Karpas-422 (cell line): Measurements from ENCODE around the gene NANOG. TPM values are rescaled to one million over a fixed set of nuclear protein-coding genes. Genes with fewer than 3 reads are reported as not detected.
"Not testable (repeated sequence)": the region's sequence is repeated elsewhere in the genome, so short reads cannot be mapped to it uniquely, and the experiment has no call there.

ENCODE experiments used
- DNase-seq: peaks from one replicate; pipeline ENCODE4 v3.0.0-alpha.2; 2015
- H2AFZ ChIP-seq: fragments of 200-600 bp; sonication (generic); 2 replicates; pipeline ENCODE4 v1.6.1; 2014; ENCODE audit warnings: antibody characterized with exemption, low read length, mixed read lengths
- H3K27ac ChIP-seq: fragments of 200-600 bp; sonication (generic); 2 replicates; pipeline ENCODE4 v1.5.1; 2014; ENCODE audit warnings: mild to moderate bottlenecking, low read length, moderate library complexity
- H3K27me3 ChIP-seq: fragments of 200-600 bp; sonication (generic); 2 replicates; pipeline ENCODE4 v1.6.1; 2014; ENCODE audit warnings: low read length, mixed read lengths
- H3K36me3 ChIP-seq: fragments of 200-600 bp; sonication (generic); 2 replicates; pipeline ENCODE4 v1.6.1; 2014; ENCODE audit warnings: low read length, mixed read lengths; ENCODE audit not compliant: insufficient read depth
- H3K4me1 ChIP-seq: fragments of 200-600 bp; sonication (generic); 2 replicates; pipeline ENCODE4 v1.6.1; 2014; ENCODE audit warnings: mild to moderate bottlenecking, low read length, mixed read lengths
- H3K4me2 ChIP-seq: fragments of 200-600 bp; sonication (generic); 2 replicates; pipeline ENCODE4 v1.6.1; 2014; ENCODE audit warnings: low read length, low read depth, mild to moderate bottlenecking; ENCODE audit not compliant: poor library complexity, severe bottlenecking
- H3K4me3 ChIP-seq: fragments of 200-600 bp; sonication (generic); 2 replicates; pipeline ENCODE4 v1.5.1; 2014; ENCODE audit warnings: mild to moderate bottlenecking, antibody characterized with exemption, low read length, mixed read lengths
- H3K79me2 ChIP-seq: fragments of 200-600 bp; sonication (generic); 2 replicates; pipeline ENCODE4 v1.6.1; 2014; ENCODE audit warnings: mild to moderate bottlenecking, low read length, mixed read lengths
- H3K9ac ChIP-seq: fragments of 200-600 bp; sonication (generic); 2 replicates; pipeline ENCODE4 v1.6.0; 2014; ENCODE audit warnings: low read length
- H3K9me2 ChIP-seq: fragments of 200-600 bp; sonication (generic), shearing (Covaris generic); replicated peaks from 2 replicates; pipeline ENCODE4 v1.6.0; 2014; ENCODE audit warnings: mild to moderate bottlenecking, low read length, moderate library complexity; ENCODE audit not compliant: insufficient read depth
- H3K9me3 ChIP-seq: fragments of 300-700, 200-600 bp; sonication (generic); 2 replicates; pipeline ENCODE4 v1.6.1; 2014; ENCODE audit warnings: low read length, mixed read lengths
- H4K20me1 ChIP-seq: fragments of 200-600 bp; sonication (generic); 2 replicates; pipeline ENCODE4 v1.6.1; 2014; ENCODE audit warnings: mild to moderate bottlenecking, antibody characterized with exemption, low read length, low read depth; ENCODE audit not compliant: insufficient read depth
- total RNA-seq: library from RNA; depleted of rRNA; stranded (reverse); fragments of >200 nt; shearing (Covaris generic); gene quantifications from 2 replicates; pipeline ENCODE4 v1.2.3, GENCODE V29; 2014; ENCODE audit warnings: low replicate concordance; rRNA removed

Gene NANOG
- not detected in 2 replicates for total RNA-seq

- H3K9me2 ChIP-seq, H3K9ac ChIP-seq, H3K27ac ChIP-seq, H3K4me2 ChIP-seq, H2AFZ ChIP-seq, H3K4me3 ChIP-seq, H3K79me2 ChIP-seq, H4K20me1 ChIP-seq, H3K36me3 ChIP-seq, H3K9me3 ChIP-seq, DNase-seq, H3K27me3 ChIP-seq, H3K4me1 ChIP-seq: not testable (repeated sequence)
Observed at GRCh38 chr12:7788884-7789528, at the start of gene NANOG. Gene NANOG (plus strand): TSS chr12:7789402. CDS start chr12:7789615, 213 bp downstream.

- Histone ChIP-seq H3K4me1 (no peaks in the 10 kb centered on the region), H3K79me2 (no peaks in the 10 kb centered on the region), H3K4me2 (no peak within 1 kb of the TSS), H3K9ac (no peak within 1 kb of the TSS), H3K36me3 (no peaks in the 10 kb centered on the region), H3K9me2 (no peaks in the 10 kb centered on the region), H3K4me3 (no peak within 1 kb of the TSS), H3K27ac (no peak within 1 kb of the TSS), H2AFZ (no peak within 1 kb of the TSS), H3K27me3 (no peaks in the 10 kb centered on the region), H4K20me1 (no peaks in the 10 kb centered on the region), H3K9me3 (no peaks in the 10 kb centered on the region)
- DNase-seq, result no peak
Observed at GRCh38 chr12:7747246-7747645, 42.0 kb upstream of the NANOG start, which contains the start of gene CLEC4C. Gene CLEC4C (minus strand): TSS chr12:7747375. CDS start chr12:7747348, 27 bp downstream.

- no peaks in the 10 kb centered on the region for H3K79me2 ChIP-seq
- no peaks in the 10 kb centered on the region for H3K9me3 ChIP-seq
- H3K27me3 ChIP-seq, result no peaks in the 10 kb centered on the region
- H3K4me2 ChIP-seq, result no peak overlapping the region
- H3K36me3 ChIP-seq, result no peaks in the 10 kb centered on the region
- H3K9me2 ChIP-seq, result no peaks in the 10 kb centered on the region
- no peak overlapping the region for H3K9ac ChIP-seq
- no peak for DNase-seq
- H3K4me3 ChIP-seq, result no peak overlapping the region
- no peak overlapping the region for H2AFZ ChIP-seq
- H4K20me1 ChIP-seq, result no peaks in the 10 kb centered on the region
- H3K27ac ChIP-seq, result no peak overlapping the region
- H3K4me1 ChIP-seq, result no peaks in the 10 kb centered on the region
Observed at GRCh38 chr12:7748852-7749251, 40.4 kb upstream of the NANOG start.

- Histone ChIP-seq H3K79me2 (no peaks in the 10 kb centered on the region), H3K9me2 (no peaks in the 10 kb centered on the region), H4K20me1 (no peaks in the 10 kb centered on the region), H3K4me3 (no peak overlapping the region), H3K27me3 (no peaks in the 10 kb centered on the region), H3K36me3 (no peaks in the 10 kb centered on the region), H3K9me3 (no peaks in the 10 kb centered on the region), H3K4me2 (no peak overlapping the region), H3K9ac (no peak overlapping the region), H3K27ac (no peak overlapping the region), H3K4me1 (no peaks in the 10 kb centered on the region), H2AFZ (no peak overlapping the region)
- no peak for DNase-seq
Observed at GRCh38 chr12:7749442-7749841, 39.8 kb upstream of the NANOG start.

- H3K27ac ChIP-seq, result no peak overlapping the region
- H3K4me1 ChIP-seq, result no peaks in the 10 kb centered on the region
- no peaks in the 10 kb centered on the region for H3K9me2 ChIP-seq
- DNase-seq, result no peak
- H2AFZ ChIP-seq, result no peak overlapping the region
- H3K9me3 ChIP-seq, result no peaks in the 10 kb centered on the region
- no peaks in the 10 kb centered on the region for H3K79me2 ChIP-seq
- no peak overlapping the region for H3K4me3 ChIP-seq
- H3K36me3 ChIP-seq, result no peaks in the 10 kb centered on the region
- H3K27me3 ChIP-seq, result no peaks in the 10 kb centered on the region
- no peak overlapping the region for H3K4me2 ChIP-seq
- H4K20me1 ChIP-seq, result no peaks in the 10 kb centered on the region
- no peak overlapping the region for H3K9ac ChIP-seq
Observed at GRCh38 chr12:7750350-7750749, 38.9 kb upstream of the NANOG start.

- no peaks in the 10 kb centered on the region for H3K27me3 ChIP-seq
- H3K27ac ChIP-seq, result no peak overlapping the region
- no peaks in the 10 kb centered on the region for H3K4me1 ChIP-seq
- H3K36me3 ChIP-seq, result no peaks in the 10 kb centered on the region
- H3K79me2 ChIP-seq, result no peaks in the 10 kb centered on the region
- no peak overlapping the region for H2AFZ ChIP-seq
- H3K9ac ChIP-seq, result no peak overlapping the region
- no peaks in the 10 kb centered on the region for H4K20me1 ChIP-seq
- H3K9me2 ChIP-seq, result no peaks in the 10 kb centered on the region
- H3K9me3 ChIP-seq, result no peaks in the 10 kb centered on the region
- no peak overlapping the region for H3K4me2 ChIP-seq
- no peak for DNase-seq
- H3K4me3 ChIP-seq, result no peak overlapping the region
Observed at GRCh38 chr12:7751394-7751793, 37.8 kb upstream of the NANOG start.

GRCh38 chr12:7751941-7752922, 37.0 kb upstream of the NANOG start:
- not testable (repeated sequence) for H3K36me3 ChIP-seq, H3K79me2 ChIP-seq, H3K27ac ChIP-seq, H4K20me1 ChIP-seq, DNase-seq, H2AFZ ChIP-seq, H3K9ac ChIP-seq, H3K4me3 ChIP-seq, H3K4me1 ChIP-seq, H3K9me3 ChIP-seq, H3K27me3 ChIP-seq, H3K4me2 ChIP-seq, H3K9me2 ChIP-seq

GRCh38 chr12:7755668-7756067, 33.5 kb upstream of the NANOG start:
- not testable (repeated sequence) for H4K20me1 ChIP-seq, H3K9me2 ChIP-seq, H3K36me3 ChIP-seq, H3K4me3 ChIP-seq, H3K27ac ChIP-seq, H3K4me1 ChIP-seq, DNase-seq, H3K9me3 ChIP-seq, H3K27me3 ChIP-seq, H2AFZ ChIP-seq, H3K9ac ChIP-seq, H3K79me2 ChIP-seq, H3K4me2 ChIP-seq
